Right renal pelvis (tissue), 4 donors: ENCODE data around the gene IL5RA. TPM values are rescaled to one million over a fixed set of nuclear protein-coding genes. Genes with fewer than 3 reads are reported as not detected.

Source experiments
- DNase-seq, 4 donors: peaks; one replicate each; pipeline ENCODE4 v3.0.0-alpha.2; 2013; ENCODE audit warnings: low read depth in 4 of 4, low spot score in 3 of 4, missing footprints in 1 of 4
- polyA plus RNA-seq, 4 donors: library from polyadenylated mRNA; unstranded; fragments of 120-200 nt; gene quantifications; one replicate each; pipeline ENCODE4 v1.2.1, GENCODE V29; 2013; ENCODE audit not compliant: insufficient read length in 4 of 4

The IL5RA gene
- polyA plus RNA-seq, 4 donors: 0.57 to 0.86 (median 0.72) TPM

- no peak for DNase-seq
Observed at GRCh38 chr3:3069723-3070122, 40.5 kb downstream of the IL5RA start.

- DNase-seq: no peak
Observed at GRCh38 chr3:3068358-3068881, 41.8 kb downstream of the IL5RA start.

- DNase-seq: no peak
Observed at GRCh38 chr3:3066910-3067309, 43.3 kb downstream of the IL5RA start.

- DNase-seq: no peak
Observed at GRCh38 chr3:3066378-3066777, 43.8 kb downstream of the IL5RA start.

- DNase-seq: no peak
Observed at GRCh38 chr3:3065876-3066275, 44.3 kb downstream of the IL5RA start.

GRCh38 chr3:3064297-3064696, 45.9 kb downstream of the IL5RA start:
- DNase-seq: no peak

- no peak for DNase-seq
Observed at GRCh38 chr3:3059645-3060044, 50.5 kb downstream of the IL5RA start.

- DNase-seq: no peak
Observed at GRCh38 chr3:3053974-3054373, 56.2 kb downstream of the IL5RA start.

GRCh38 chr3:3038201-3038991, 71.8 kb downstream of the IL5RA start:
- DNase-seq: no peak

GRCh38 chr3:3037156-3037555, 73.0 kb downstream of the IL5RA start:
- no peak for DNase-seq

GRCh38 chr3:3031326-3031725, 78.8 kb downstream of the IL5RA start:
- no peak for DNase-seq

- DNase-seq: no peak
Observed at GRCh38 chr3:3027976-3028567, 82.1 kb downstream of the IL5RA start.

- no peak for DNase-seq
Observed at GRCh38 chr3:3023111-3023745, 86.9 kb downstream of the IL5RA start.

GRCh38 chr3:3020209-3020608, 90.0 kb downstream of the IL5RA start:
- no peak for DNase-seq

Other genes starting within 250 kb of the IL5RA start
- 10 to 100 TPM; 28.9 to 37.2 (median 34.5) TPM for gene TRNT1, start 16.6 kb upstream of the IL5RA start, polyA plus RNA-seq
- 10 to 100 TPM; 59.0 to 81.4 (median 76.1) TPM for gene CRBN, start 69.3 kb upstream of the IL5RA start, polyA plus RNA-seq